Measurements from ENCODE around the gene PRDM7.

Gene PRDM7

DNA sequence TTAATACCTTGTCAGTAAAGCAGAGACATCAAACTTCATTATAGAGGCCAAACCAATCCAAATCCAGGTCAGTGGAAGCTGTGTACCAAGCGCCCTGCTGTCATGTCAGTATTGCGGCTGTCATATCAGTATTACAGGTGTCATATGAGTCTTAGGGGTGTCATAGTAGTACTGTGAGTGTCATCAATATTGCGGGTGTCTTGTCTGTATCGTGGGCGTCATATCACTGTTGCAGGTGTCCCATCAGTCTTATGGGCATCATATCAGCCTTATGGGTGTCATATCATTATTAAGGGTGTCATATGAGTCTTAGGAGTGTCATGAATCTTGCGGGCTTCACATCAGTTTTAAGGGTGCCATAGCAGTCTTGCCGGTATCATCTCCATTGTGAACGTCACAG lies 6.0 kb upstream of the PRDM7 start:
- no peaks in the 10 kb centered on the region; the same call in 1 of the 2 replicates for H3K27me3 ChIP-seq (ENCODE audit: insufficient read depth, low read length)
- no peak overlapping the region for H3K4me2 ChIP-seq (ENCODE audit: low read length)
- H3K27ac ChIP-seq (ENCODE audit: low read depth, low read length, poor library complexity, severe bottlenecking) = no peak overlapping the region
- H3K9me2 ChIP-seq (ENCODE audit: low read depth, low read length) = no peaks in the 10 kb centered on the region
- no peak overlapping the region for H3K9ac ChIP-seq (ENCODE audit: low read length)
- H4K20me1 ChIP-seq (ENCODE audit: insufficient read depth, low read length) = no peaks in the 10 kb centered on the region
- H3K36me3 ChIP-seq (ENCODE audit: insufficient read depth, low read length) = no peaks in the 10 kb centered on the region
- TF ChIP-seq, protein P1, sequence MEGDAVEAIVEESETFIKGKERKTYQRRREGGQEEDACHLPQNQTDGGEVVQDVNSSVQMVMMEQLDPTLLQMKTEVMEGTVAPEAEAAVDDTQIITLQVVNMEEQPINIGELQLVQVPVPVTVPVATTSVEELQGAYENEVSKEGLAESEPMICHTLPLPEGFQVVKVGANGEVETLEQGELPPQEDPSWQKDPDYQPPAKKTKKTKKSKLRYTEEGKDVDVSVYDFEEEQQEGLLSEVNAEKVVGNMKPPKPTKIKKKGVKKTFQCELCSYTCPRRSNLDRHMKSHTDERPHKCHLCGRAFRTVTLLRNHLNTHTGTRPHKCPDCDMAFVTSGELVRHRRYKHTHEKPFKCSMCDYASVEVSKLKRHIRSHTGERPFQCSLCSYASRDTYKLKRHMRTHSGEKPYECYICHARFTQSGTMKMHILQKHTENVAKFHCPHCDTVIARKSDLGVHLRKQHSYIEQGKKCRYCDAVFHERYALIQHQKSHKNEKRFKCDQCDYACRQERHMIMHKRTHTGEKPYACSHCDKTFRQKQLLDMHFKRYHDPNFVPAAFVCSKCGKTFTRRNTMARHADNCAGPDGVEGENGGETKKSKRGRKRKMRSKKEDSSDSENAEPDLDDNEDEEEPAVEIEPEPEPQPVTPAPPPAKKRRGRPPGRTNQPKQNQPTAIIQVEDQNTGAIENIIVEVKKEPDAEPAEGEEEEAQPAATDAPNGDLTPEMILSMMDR (IDR thresholded peaks at IDR 0.05; ENCODE audit: low read length) = no peak
- no peak for TF ChIP-seq EZH2 (IDR thresholded peaks at IDR 0.05; ENCODE audit: borderline replicate concordance, low read length)
- no peaks in the 10 kb centered on the region for H3K9me3 ChIP-seq (ENCODE audit: low read length)
- H3K4me1 ChIP-seq (ENCODE audit: insufficient read depth, low read length, severe bottlenecking) = peaks cover 2% of the 10 kb centered on the region
- H3F3A ChIP-seq (ENCODE audit: insufficient read depth, low read length) = no peaks in the 10 kb centered on the region
- no peaks in the 10 kb centered on the region for H3K79me2 ChIP-seq (ENCODE audit: insufficient read depth, low read length)
- H3K4me3 ChIP-seq (ENCODE audit: low read depth, low read length, poor library complexity, severe bottlenecking) = no peak overlapping the region
- H2AFZ ChIP-seq (ENCODE audit: low read length) = no peak overlapping the region

DNA sequence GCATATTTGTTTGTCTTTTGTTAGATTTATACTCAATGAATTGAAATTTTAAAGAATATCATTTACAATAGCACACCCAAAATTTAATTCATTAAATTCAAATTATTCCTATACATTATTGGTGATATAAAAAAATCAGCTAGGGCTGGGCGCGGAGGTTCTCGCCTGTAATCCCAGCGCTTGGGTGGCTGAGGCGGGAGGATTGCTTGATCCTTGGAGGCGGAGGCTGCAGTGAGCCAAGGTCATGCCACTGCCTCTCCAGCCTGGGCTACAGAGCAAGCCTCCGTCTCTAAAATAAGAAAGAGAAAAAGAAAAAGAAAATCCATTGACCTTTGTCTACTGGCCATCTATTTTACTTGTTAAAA lies 4.5 kb upstream of the PRDM7 start:
- H3K4me3 ChIP-seq (ENCODE audit: low read depth, low read length, poor library complexity, severe bottlenecking) = no peak overlapping the region
- no peaks in the 10 kb centered on the region; the same call in 1 of the 2 replicates for H3K27me3 ChIP-seq (ENCODE audit: insufficient read depth, low read length)
- no peaks in the 10 kb centered on the region for H3K9me3 ChIP-seq (ENCODE audit: low read length)
- TF ChIP-seq, protein P1 (IDR thresholded peaks at IDR 0.05; ENCODE audit: low read length) = no peak
- no peak for TF ChIP-seq EZH2 (IDR thresholded peaks at IDR 0.05; ENCODE audit: borderline replicate concordance, low read length)
- H3K4me2 ChIP-seq (ENCODE audit: low read length) = peak overlapping the region; percentile 51; the same call in 1 of the 2 replicates
- no peaks in the 10 kb centered on the region for H3K79me2 ChIP-seq (ENCODE audit: insufficient read depth, low read length)
- H3K9me2 ChIP-seq (ENCODE audit: low read depth, low read length) = no peaks in the 10 kb centered on the region
- no peaks in the 10 kb centered on the region for H3F3A ChIP-seq (ENCODE audit: insufficient read depth, low read length)
- no peak overlapping the region for H2AFZ ChIP-seq (ENCODE audit: low read length)
- H3K36me3 ChIP-seq (ENCODE audit: insufficient read depth, low read length) = no peaks in the 10 kb centered on the region
- peaks cover 11% of the 10 kb centered on the region for H3K4me1 ChIP-seq (ENCODE audit: insufficient read depth, low read length, severe bottlenecking)
- no peak overlapping the region for H3K27ac ChIP-seq (ENCODE audit: low read depth, low read length, poor library complexity, severe bottlenecking)
- H3K9ac ChIP-seq (ENCODE audit: low read length) = no peak overlapping the region
- H4K20me1 ChIP-seq (ENCODE audit: insufficient read depth, low read length) = no peaks in the 10 kb centered on the region

DNA sequence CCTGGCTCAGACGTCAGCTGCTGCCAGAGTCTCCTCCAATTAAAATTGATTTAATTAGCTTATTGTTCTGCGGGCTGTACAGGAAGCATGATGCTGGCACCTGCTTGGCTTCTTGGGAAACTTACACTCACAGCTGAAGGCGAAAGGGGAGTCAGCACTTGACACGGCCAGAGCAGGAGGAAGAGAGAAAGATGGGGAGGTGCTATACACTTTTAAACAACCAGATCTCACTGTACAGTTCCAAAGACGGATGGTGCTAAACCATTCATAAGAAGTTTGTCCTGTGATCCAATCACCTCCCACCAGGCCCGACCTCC lies 1.4 kb upstream of the PRDM7 start:
- TF ChIP-seq, protein P1 (IDR thresholded peaks at IDR 0.05; ENCODE audit: low read length) = no peak
- no peak for TF ChIP-seq EZH2 (IDR thresholded peaks at IDR 0.05; ENCODE audit: borderline replicate concordance, low read length)
- H3K9me3 ChIP-seq (ENCODE audit: low read length) = no peaks in the 10 kb centered on the region
- H2AFZ ChIP-seq (ENCODE audit: low read length) = no peak overlapping the region
- H3K9ac ChIP-seq (ENCODE audit: low read length) = no peak overlapping the region
- H3K36me3 ChIP-seq (ENCODE audit: insufficient read depth, low read length) = no peaks in the 10 kb centered on the region
- no peaks in the 10 kb centered on the region for H3K79me2 ChIP-seq (ENCODE audit: insufficient read depth, low read length)
- H4K20me1 ChIP-seq (ENCODE audit: insufficient read depth, low read length) = no peaks in the 10 kb centered on the region
- H3F3A ChIP-seq (ENCODE audit: insufficient read depth, low read length) = no peaks in the 10 kb centered on the region
- H3K4me1 ChIP-seq (ENCODE audit: insufficient read depth, low read length, severe bottlenecking) = peaks cover 11% of the 10 kb centered on the region
- no peaks in the 10 kb centered on the region for H3K9me2 ChIP-seq (ENCODE audit: low read depth, low read length)
- no peak overlapping the region for H3K4me3 ChIP-seq (ENCODE audit: low read depth, low read length, poor library complexity, severe bottlenecking)
- H3K27ac ChIP-seq (ENCODE audit: low read depth, low read length, poor library complexity, severe bottlenecking) = no peak overlapping the region
- H3K27me3 ChIP-seq (ENCODE audit: insufficient read depth, low read length) = no peaks in the 10 kb centered on the region; the same call in 1 of the 2 replicates
- H3K4me2 ChIP-seq (ENCODE audit: low read length) = no peak overlapping the region
